H1 (cell line): ENCODE measurements around the gene AXIN2. TPM values are rescaled to one million over a fixed set of nuclear protein-coding genes. Genes with fewer than 3 reads are reported as not detected.

Source experiments
- CTCF ChIA-PET: fragments of 300-600 bp; sonication (Branson Sonifier 250); formaldehyde crosslinking; loops from one replicate; lab custom pipeline; 2021; ENCODE audit not compliant: partially characterized antibody; lab: Charles Lee
- POLR2A ChIA-PET: fragments of 300-600 bp; sonication (Branson Sonifier 250); formaldehyde crosslinking; loops from one replicate; lab custom pipeline; 2021; ENCODE audit warnings: inconsistent platforms; ENCODE audit not compliant: partially characterized antibody; lab: Charles Lee
- DNase-seq, 2 experiments: peaks; one replicate each; pipeline versions ENCODE4 v3.0.0 to v3.0.0-alpha.2; 2010 to 2022; ENCODE audit warnings: low spot score in 2 of 2, low read depth in 1 of 2, mixed read lengths in 1 of 2
- FAIRE-seq: peaks from 2 replicates; lab custom pipeline; 2011; peaks lifted over from hg19 to GRCh38; lab: Jason Lieb, UNC
- H2AFZ ChIP-seq: 2 replicates; pipeline ENCODE4 v1.8.1; 2012; ENCODE audit warnings: low read length, inconsistent platforms
- H2AK5ac ChIP-seq: 2 replicates; pipeline ENCODE4 v1.6.1; 2013; ENCODE audit warnings: low read depth, low read length
- H2BK120ac ChIP-seq: replicated peaks from 2 replicates; pipeline ENCODE3; 2013; ENCODE audit warnings: low read depth, low read length, inconsistent platforms
- H2BK12ac ChIP-seq: 2 replicates; pipeline ENCODE4 v1.6.1; 2013; ENCODE audit warnings: low read depth, low read length
- H2BK15ac ChIP-seq: 2 replicates; pipeline ENCODE4 v1.6.1; 2013; ENCODE audit warnings: low read length
- H2BK20ac ChIP-seq: 2 replicates; pipeline ENCODE4 v1.6.1; 2013; ENCODE audit warnings: low read length
- H2BK5ac ChIP-seq: 2 replicates; pipeline ENCODE4 v1.6.1; 2013; ENCODE audit warnings: low read depth, low read length
- H3K14ac ChIP-seq: 2 replicates; pipeline ENCODE4 v1.6.1; 2013; ENCODE audit warnings: inconsistent platforms; ENCODE audit not compliant: insufficient read length
- H3K18ac ChIP-seq: 2 replicates; pipeline ENCODE4 v1.6.1; 2013; ENCODE audit warnings: low read length; ENCODE audit errors: extremely low read depth
- H3K23ac ChIP-seq: 2 replicates; pipeline ENCODE4 v1.6.1; 2013; ENCODE audit warnings: inconsistent platforms; ENCODE audit not compliant: insufficient read length
- H3K23me2 ChIP-seq: 2 replicates; pipeline ENCODE4 v1.6.1; 2013; ENCODE audit warnings: low read depth, low read length
- H3K27ac ChIP-seq: 2 replicates; pipeline ENCODE4 v1.6.1; 2011; ENCODE audit warnings: low read depth, low read length, inconsistent platforms
- H3K27me3 ChIP-seq, 4 experiments: replicated peaks in 1 of 4; 1 replicate in 1 of 4; 2 replicates in 3 of 4; pipeline versions ENCODE4 v1.6.1 to v1.8.1; 2011 to 2013; ENCODE audit warnings: low read length in 3 of 4, mild to moderate bottlenecking in 3 of 4, inconsistent platforms in 2 of 4, mixed read lengths in 2 of 4, moderate library complexity in 1 of 4; ENCODE audit not compliant: control insufficient read depth in 3 of 4, insufficient read depth in 3 of 4; ENCODE audit errors: extremely low read depth in 1 of 4
- H3K36me3 ChIP-seq, 4 experiments: 2 replicates each; pipeline versions ENCODE4 v1.6.1 to v1.8.1; 2011 to 2013; ENCODE audit warnings: mild to moderate bottlenecking in 4 of 4, low read length in 3 of 4, moderate library complexity in 2 of 4, control low read depth in 1 of 4, inconsistent platforms in 1 of 4; ENCODE audit not compliant: insufficient read depth in 4 of 4, control insufficient read depth in 2 of 4
- H3K4ac ChIP-seq: replicated peaks from 2 replicates; pipeline ENCODE3; 2013; ENCODE audit warnings: low read length, low read depth, mixed read lengths, inconsistent platforms; ENCODE audit not compliant: insufficient read length
- H3K4me1 ChIP-seq, 4 experiments: replicated peaks in 1 of 4; 1 replicate in 1 of 4; 2 replicates in 3 of 4; pipeline versions ENCODE4 v1.6.1 to v1.8.1; 2011 to 2013; ENCODE audit warnings: low read length in 3 of 4, inconsistent platforms in 2 of 4, mixed read lengths in 1 of 4; ENCODE audit not compliant: insufficient read depth in 4 of 4, control insufficient read depth in 3 of 4
- H3K4me2 ChIP-seq, 2 experiments: 2 replicates each; pipeline versions ENCODE4 v1.6.1 to v1.8.1; 2011 to 2013; ENCODE audit warnings: low read depth in 2 of 2, low read length in 2 of 2, control low read depth in 1 of 2, inconsistent platforms in 1 of 2, mild to moderate bottlenecking in 1 of 2; ENCODE audit not compliant: insufficient read depth in 1 of 2
- H3K4me3 ChIP-seq, 4 experiments: fragments of 200-600, 300-600 bp in 1 of 4; sonication (generic), shearing (Covaris generic), sonication (Bioruptor Twin) in 1 of 4; 2 replicates each; pipeline versions ENCODE4 v1.5.1 to v1.8.1; 2011 to 2016; ENCODE audit warnings: low read length in 4 of 4, low read depth in 3 of 4, control low read depth in 2 of 4, inconsistent platforms in 2 of 4, mild to moderate bottlenecking in 2 of 4, mixed read lengths in 1 of 4, moderate library complexity in 1 of 4; ENCODE audit not compliant: insufficient read depth in 2 of 4; ENCODE audit errors: extremely low read depth in 1 of 4
- H3K56ac ChIP-seq: replicated peaks from 2 replicates; pipeline ENCODE3; 2013; ENCODE audit warnings: low read depth, mild to moderate bottlenecking, mixed read lengths, low read length, inconsistent platforms; ENCODE audit not compliant: insufficient read length
- H3K79me1 ChIP-seq: 2 replicates; pipeline ENCODE4 v1.6.1; 2013; ENCODE audit warnings: low read depth, low read length, control low read depth
- H3K79me2 ChIP-seq, 2 experiments: 2 replicates each; pipeline versions ENCODE4 v1.6.1 to v1.8.1; 2012 to 2013; ENCODE audit warnings: low read length in 2 of 2, mild to moderate bottlenecking in 2 of 2, inconsistent platforms in 1 of 2; ENCODE audit not compliant: insufficient read depth in 2 of 2, control insufficient read depth in 1 of 2
- H3K9ac ChIP-seq, 4 experiments: replicated peaks in 1 of 4; 1 replicate in 1 of 4; 2 replicates in 3 of 4; pipeline versions ENCODE4 v1.6.1 to v1.8.1; 2011 to 2013; ENCODE audit warnings: low read depth in 3 of 4, low read length in 3 of 4, control low read depth in 2 of 4, mild to moderate bottlenecking in 2 of 4, moderate library complexity in 2 of 4, inconsistent platforms in 1 of 4; ENCODE audit errors: extremely low read depth in 1 of 4
- H3K9me3 ChIP-seq, 2 experiments: 2 replicates each; pipeline versions ENCODE4 v1.6.1 to v1.8.1; 2012 to 2013; ENCODE audit warnings: mild to moderate bottlenecking in 2 of 2, moderate library complexity in 2 of 2, control low read depth in 1 of 2, inconsistent platforms in 1 of 2, low read depth in 1 of 2, low read length in 1 of 2, mixed read lengths in 1 of 2; ENCODE audit not compliant: insufficient read depth in 2 of 2
- H4K20me1 ChIP-seq, 2 experiments: replicated peaks in 1 of 2; 2 replicates each; pipeline versions ENCODE3 to v1.8.1; 2011 to 2013; ENCODE audit warnings: inconsistent platforms in 2 of 2, low read length in 2 of 2, mild to moderate bottlenecking in 1 of 2; ENCODE audit not compliant: insufficient read depth in 2 of 2, control insufficient read depth in 1 of 2
- H4K5ac ChIP-seq: 2 replicates; pipeline ENCODE4 v1.6.1; 2013; ENCODE audit warnings: low read length, low read depth, mixed read lengths, inconsistent platforms; ENCODE audit not compliant: insufficient read length
- H4K8ac ChIP-seq: 2 replicates; pipeline ENCODE4 v1.8.0; 2013; ENCODE audit warnings: mild to moderate bottlenecking, moderate library complexity, low read length, inconsistent platforms; ENCODE audit not compliant: insufficient read depth; ENCODE audit errors: extremely low read depth
- H4K91ac ChIP-seq: replicated peaks from 2 replicates; pipeline ENCODE3; 2013; ENCODE audit warnings: low read length, mixed read lengths, inconsistent platforms; ENCODE audit not compliant: insufficient read length
- BACH1 ChIP-seq: IDR thresholded peaks from 2 replicates; pipeline ENCODE4 v1.6.1; 2012; ENCODE audit warnings: low read length, improper control_type of control experiment
- BRCA1 ChIP-seq: IDR thresholded peaks from 2 replicates; pipeline ENCODE4 v1.6.1; 2012; ENCODE audit warnings: low read depth, low read length, improper control_type of control experiment
- CHD2 ChIP-seq: IDR thresholded peaks from 2 replicates; pipeline ENCODE4 v1.6.1; 2012; ENCODE audit warnings: low read length, improper control_type of control experiment
- EP300 ChIP-seq, 2 experiments: IDR thresholded peaks; 1 replicate in 1 of 2; 2 replicates in 1 of 2; pipeline ENCODE4 v1.6.1; 2011 to 2012; ENCODE audit warnings: low read depth in 2 of 2, low read length in 2 of 2, mild to moderate bottlenecking in 2 of 2, borderline replicate concordance in 1 of 2, inconsistent platforms in 1 of 2, moderate library complexity in 1 of 2
- GABPA ChIP-seq: IDR thresholded peaks from 2 replicates; pipeline ENCODE4 v1.6.1; 2011; ENCODE audit warnings: mild to moderate bottlenecking, low read length, moderate library complexity, borderline replicate concordance; ENCODE audit not compliant: insufficient read depth
- HDAC6 ChIP-seq: IDR thresholded peaks from one replicate; pipeline ENCODE4 v1.7.1; 2012; ENCODE audit warnings: low read depth, mild to moderate bottlenecking, inconsistent platforms, low read length, moderate library complexity
- MAX ChIP-seq: IDR thresholded peaks from 2 replicates; pipeline ENCODE4 v1.6.1; 2012; ENCODE audit warnings: inconsistent platforms
- NANOG ChIP-seq: IDR thresholded peaks from 2 replicates; pipeline ENCODE4 v1.6.1; 2011; ENCODE audit warnings: low read length, low read depth, mild to moderate bottlenecking, inconsistent platforms; ENCODE audit not compliant: insufficient read depth, poor library complexity, severe bottlenecking
- POLR2A ChIP-seq, 2 experiments: IDR thresholded peaks; 1 replicate in 1 of 2; 2 replicates in 1 of 2; pipeline ENCODE4 v1.6.1; 2011; ENCODE audit warnings: low read depth in 2 of 2, low read length in 2 of 2, mild to moderate bottlenecking in 2 of 2; ENCODE audit errors: control extremely low read depth in 1 of 2
- RBBP5 ChIP-seq: IDR thresholded peaks from 2 replicates; pipeline ENCODE4 v1.7.1; 2012; ENCODE audit warnings: low read depth, mild to moderate bottlenecking, inconsistent platforms, low read length, moderate library complexity, borderline replicate concordance
- SRF ChIP-seq: IDR thresholded peaks from 2 replicates; pipeline ENCODE4 v1.6.1; 2011; ENCODE audit warnings: mild to moderate bottlenecking, low read depth, low read length, moderate library complexity
- WGBS, 2 experiments: shearing (Covaris generic) in 1 of 2; methylation state at CpG; one replicate each; pipeline versions ENCODE4 v1.1.6 to v1.1.7; 2013 to 2015; ENCODE audit warnings: low lambda C conversion rate in 2 of 2, mixed read lengths in 2 of 2, inconsistent platforms in 1 of 2, low coverage in 1 of 2, missing lambda C conversion rate in 1 of 2; ENCODE audit not compliant: insufficient replicate concordance in 2 of 2, insufficient coverage in 1 of 2, insufficient read length in 1 of 2; ENCODE audit errors: extremely low coverage in 1 of 2, missing lambda C conversion rate in 1 of 2; 5-methylcytosine and 5-hydroxymethylcytosine counted together
- polyA plus RNA-seq, 7 experiments: library from polyadenylated mRNA; depleted of rRNA in 3 of 7; stranded (reverse) in 5 of 7; unstranded in 2 of 7; fragments of >200 nt in 5 of 7; fragments of 200-250 nt in 2 of 7; gene quantifications; 1 replicate in 5 of 7; 2 replicates in 1 of 7; 4 replicates in 1 of 7; pipeline versions ENCODE4 v1.2.1 to v1.2.3, GENCODE V29; 2011 to 2013; ENCODE audit warnings: missing spikeins in 2 of 7, mixed read lengths in 2 of 7
- total RNA-seq: library from RNA; stranded (reverse); fragmentation: NEBNext Ultra II Directional; extraction: Animal tissue kit (Norgen Biotek cat#: 25700); gene quantifications from 2 replicates; pipeline ENCODE4 v1.2.1, GENCODE V29; 2021

The AXIN2 gene
- total and polyA plus RNA-seq, 2 of the 8 experiments (the other 6 are each of a cell fraction or from before 2014, with no cell fraction given): 17.7 to 33.4 TPM

- H2AFZ ChIP-seq: no peak overlapping the region
- H3K14ac ChIP-seq: no peak overlapping the region
- peaks cover 6 to 26% (median 17%) of the 10 kb centered on the region in 4 experiments for H3K4me1 ChIP-seq
- peaks cover 0 to 16% (median 12%) of the 10 kb centered on the region in 4 experiments; a peak in 5 of 8 replicates for H3K36me3 ChIP-seq
- no peak overlapping the region for H2BK12ac ChIP-seq
- peaks cover 16 to 21% of the 10 kb centered on the region in 2 experiments for H4K20me1 ChIP-seq
- H3K4me3 ChIP-seq: peak overlapping the region; percentile 49 to 93 (median 91)
- no peaks in the 10 kb centered on the region for H3K9me3 ChIP-seq
- H3K79me2 ChIP-seq: peaks cover 0 to 18% of the 10 kb centered on the region in 2 experiments; a peak in 3 of 4 replicates
- H4K91ac ChIP-seq: no peak overlapping the region
- H2BK5ac ChIP-seq: peak overlapping the region; percentile 44; the same call in 1 of the 2 replicates
- H3K4ac ChIP-seq: no peak overlapping the region
- ChIA-PET POLR2A (interaction anchor here (0.7 to 2.3 kb wide), 2 partner anchors 12 to 449 kb away, joined by 3 to 8 read pairs; no protein-coding TSS in a partner anchor), CTCF (no interaction called here)
- 0% methylated on average over 1 of the region's 113 CpGs; no CpG with 5 or more reads in 1 of the 2 experiments for WGBS, 2 experiments
- H4K5ac ChIP-seq: peak overlapping the region; percentile 16
- FAIRE-seq: no peak
- peak overlapping the region; percentile 34 for H3K56ac ChIP-seq
- peak overlapping the region; percentile 27; the same call in 1 of the 2 replicates for H3K27ac ChIP-seq
- H4K8ac ChIP-seq: peak overlapping the region; percentile 77; the same call in 1 of the 2 replicates
- H3K23ac ChIP-seq: no peak overlapping the region
- peaks cover 8% of the 10 kb centered on the region; the same call in 1 of the 2 replicates for H3K79me1 ChIP-seq
- peaks cover 0 to 7% (median 1%) of the 10 kb centered on the region in 4 experiments; a peak in 2 of 7 replicates for H3K27me3 ChIP-seq
- H2BK120ac ChIP-seq: no peak overlapping the region
- H3K23me2 ChIP-seq: peaks cover 12% of the 10 kb centered on the region
- peak overlapping the region in 1 of 2 experiments; percentile 57 for H3K4me2 ChIP-seq
- no peak overlapping the region for H2AK5ac ChIP-seq
- DNase-seq: peak; percentile 78 to 86
- no peak overlapping the region for H2BK15ac ChIP-seq
- H3K18ac ChIP-seq: no peak overlapping the region
- H2BK20ac ChIP-seq: no peak overlapping the region
- peak overlapping the region in 3 of 4 experiments; percentile 45 to 65 (median 56); a peak in 5 of 7 replicates for H3K9ac ChIP-seq
- no peak for TF ChIP-seq SRF
- TF ChIP-seq BRCA1: no peak
- TF ChIP-seq CHD2: no peak
- TF ChIP-seq HDAC6: no peak
- TF ChIP-seq EP300 (IDR thresholded peaks at IDR 0.05; ENCODE audit: borderline replicate concordance in 1 of 2, low read depth in 2 of 2, low read length in 2 of 2): no peak
- TF ChIP-seq BACH1: no peak
- no peak for TF ChIP-seq NANOG
- TF ChIP-seq MAX: no peak; the same call in 1 of the 2 replicates
- TF ChIP-seq RBBP5: peak; percentile 83; the same call in 1 of the 2 replicates
- no peak; a peak in 1 of 3 replicates for TF ChIP-seq POLR2A (IDR thresholded peaks at IDR 0.05; ENCODE audit: control extremely low read depth in 1 of 2, low read depth in 2 of 2, low read length in 2 of 2)
- no peak for TF ChIP-seq GABPA
Observed at GRCh38 chr17:65560628-65561451, 608 bp downstream of the AXIN2 start.
